ENCODE results near the gene DSTN.
A peak's percentile ranks its signal among the peaks of the same experiment; 100 is the strongest.

Gene DSTN

DNA sequence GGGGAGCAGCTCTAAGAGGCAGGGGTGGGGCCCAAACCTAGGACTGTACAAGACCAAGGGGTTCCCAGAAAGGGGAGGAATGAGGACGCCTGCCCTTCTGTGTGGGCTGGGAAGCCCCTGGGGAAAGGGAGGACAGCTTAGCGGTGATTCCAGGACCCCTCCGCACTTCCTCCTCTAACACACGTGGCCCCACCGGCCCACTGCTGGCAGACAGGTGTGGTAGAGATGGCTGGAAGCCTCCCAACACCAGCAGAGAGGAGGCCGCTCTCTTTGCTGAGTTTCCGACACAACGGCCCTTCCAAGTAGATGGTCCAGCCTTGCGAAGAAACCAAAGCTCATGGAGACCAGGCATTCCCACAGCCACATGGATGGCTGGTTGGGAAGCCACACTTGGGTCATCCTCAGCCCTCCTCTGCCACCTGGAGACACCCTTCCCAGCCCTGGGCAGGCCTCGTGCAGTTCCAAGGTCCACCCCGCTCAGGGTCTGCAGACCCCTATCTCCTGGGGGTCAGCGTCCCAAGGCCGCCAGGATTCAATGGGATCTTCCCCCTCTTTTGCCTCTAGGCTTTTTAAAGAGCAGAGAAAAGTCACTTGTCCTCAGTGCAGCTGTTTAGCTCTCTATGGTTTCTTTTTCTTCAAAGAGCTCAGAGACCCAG lies 68.2 kb downstream of the DSTN start:
- DNase-seq = no peak

DNA sequence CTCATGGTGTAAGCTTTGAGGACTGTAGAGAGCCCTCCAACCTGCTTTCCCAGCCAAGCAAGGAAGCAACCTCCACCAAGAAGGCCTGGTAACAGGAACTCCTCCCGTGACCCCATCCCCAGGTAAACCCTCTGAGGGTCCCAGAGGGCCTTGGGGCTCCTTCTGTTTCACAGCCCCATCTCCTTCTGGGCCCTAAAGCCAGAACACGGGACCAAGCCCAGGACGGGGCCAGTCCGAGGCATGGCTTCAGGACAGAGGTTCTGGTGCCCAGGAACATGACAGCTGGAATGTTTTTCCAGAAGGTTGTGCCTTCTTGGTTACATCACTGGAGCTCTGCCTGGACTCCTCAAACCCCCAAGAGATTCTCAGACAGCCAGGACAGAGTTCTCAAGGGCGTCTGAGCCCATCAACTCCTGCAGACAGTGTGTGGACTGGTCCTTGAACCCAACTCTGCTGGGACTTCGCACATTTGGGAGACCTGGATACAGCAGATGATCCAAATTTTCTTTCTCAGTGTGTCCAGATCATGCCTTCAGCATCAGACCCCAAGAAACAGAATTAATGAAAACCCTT lies 69.0 kb downstream of the DSTN start:
- DNase-seq = no peak

- no peak for DNase-seq
These were observed 70.4 kb downstream of the DSTN start for GRCh38 chr20:17640146-17640874.

DNA sequence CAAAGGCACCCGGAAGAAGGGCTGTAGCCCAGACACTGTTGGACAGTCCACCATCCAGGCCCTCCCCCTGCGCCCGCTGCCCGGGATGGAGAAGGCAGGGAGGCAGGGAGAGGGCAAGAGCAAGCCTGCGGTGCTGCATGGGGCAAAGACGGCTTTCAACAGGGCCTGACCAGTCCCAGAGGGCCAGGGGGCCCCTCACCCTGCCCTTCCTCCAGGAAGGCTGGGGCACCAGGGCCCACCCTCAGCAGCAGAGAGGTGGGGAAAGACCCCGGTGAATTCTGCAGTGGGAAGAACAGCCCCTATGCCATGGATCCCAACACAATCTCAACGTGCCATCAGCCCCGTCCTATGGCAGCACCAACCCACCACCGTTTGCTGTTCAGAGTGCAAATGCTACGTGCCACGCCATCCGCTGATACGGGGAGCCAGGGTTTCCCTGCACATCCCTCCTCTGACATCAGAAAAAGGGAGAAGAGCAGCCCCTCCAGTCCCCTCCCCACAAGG lies 71.1 kb downstream of the DSTN start:
- no peak for DNase-seq

GRCh38 chr20:17641520-17641964 lies 71.7 kb downstream of the DSTN start:
- no peak for DNase-seq

DNA sequence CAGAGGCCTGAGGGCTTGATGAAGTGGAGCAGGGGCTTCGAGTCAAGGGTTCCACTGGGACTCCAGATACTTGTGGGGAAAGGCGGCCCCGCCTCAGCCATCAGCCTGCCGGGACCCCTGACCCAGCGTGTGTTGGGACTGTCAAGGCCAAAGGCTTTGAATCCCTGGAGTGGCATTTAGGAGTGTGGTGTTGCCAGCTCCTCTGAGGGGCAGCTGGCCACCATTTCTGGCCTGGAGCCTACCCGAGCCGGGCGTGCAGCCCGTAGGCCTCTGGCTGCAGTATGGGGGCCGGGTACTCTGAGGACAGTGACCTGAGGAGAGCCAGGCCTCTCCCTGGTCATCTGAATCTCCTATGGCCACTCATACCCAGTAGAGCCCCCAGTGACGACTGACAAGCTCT lies 72.1 kb downstream of the DSTN start:
- no peak for DNase-seq

DNA sequence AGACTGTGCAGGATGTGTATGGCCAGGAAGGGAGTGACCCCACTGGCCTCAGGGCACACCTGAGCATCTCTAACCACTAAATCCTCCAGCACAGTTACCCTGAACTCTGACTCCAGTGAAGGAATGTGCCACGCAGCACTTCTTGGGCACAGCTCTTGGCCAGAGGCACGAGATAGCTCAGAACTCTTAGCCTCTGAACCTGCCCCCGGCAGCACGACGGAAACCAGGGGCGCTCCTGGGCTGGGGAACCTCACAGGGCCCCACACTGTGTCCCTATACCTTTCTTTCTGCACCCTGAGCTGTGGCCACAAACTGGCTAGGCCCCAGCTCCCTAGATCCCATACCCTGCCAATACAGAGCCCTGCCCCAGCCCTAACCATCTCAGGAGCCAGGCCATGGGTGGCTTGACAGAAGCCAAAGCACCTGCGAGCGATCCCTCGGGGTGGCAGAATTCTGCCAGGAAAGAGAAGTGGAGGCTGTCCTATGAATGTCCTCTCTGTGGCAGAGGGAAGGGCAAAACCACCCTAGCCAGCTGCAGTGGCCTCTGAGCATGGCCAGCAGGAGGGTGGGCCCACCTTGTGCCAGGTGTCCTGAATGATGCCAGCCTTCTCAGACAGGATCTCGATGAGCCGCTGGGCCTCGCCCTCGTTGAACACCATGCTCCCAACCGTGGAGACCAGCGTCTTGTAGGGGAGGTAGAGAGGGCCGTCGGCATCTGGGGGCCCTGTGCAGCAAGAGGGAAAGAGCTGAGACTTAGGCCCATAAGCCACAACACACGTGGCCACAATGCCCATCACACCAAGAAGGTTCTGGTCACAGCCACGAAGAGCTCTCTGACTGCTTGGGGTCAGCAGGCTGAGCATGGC lies 72.8 kb downstream of the DSTN start:
- DNase-seq = no peak

GRCh38 chr20:17643531-17644188 lies 73.8 kb downstream of the DSTN start:
- DNase-seq = peak; percentile 31

GRCh38 chr20:17644451-17644850 lies 74.6 kb downstream of the DSTN start:
- peak; percentile 28 for DNase-seq

DNA sequence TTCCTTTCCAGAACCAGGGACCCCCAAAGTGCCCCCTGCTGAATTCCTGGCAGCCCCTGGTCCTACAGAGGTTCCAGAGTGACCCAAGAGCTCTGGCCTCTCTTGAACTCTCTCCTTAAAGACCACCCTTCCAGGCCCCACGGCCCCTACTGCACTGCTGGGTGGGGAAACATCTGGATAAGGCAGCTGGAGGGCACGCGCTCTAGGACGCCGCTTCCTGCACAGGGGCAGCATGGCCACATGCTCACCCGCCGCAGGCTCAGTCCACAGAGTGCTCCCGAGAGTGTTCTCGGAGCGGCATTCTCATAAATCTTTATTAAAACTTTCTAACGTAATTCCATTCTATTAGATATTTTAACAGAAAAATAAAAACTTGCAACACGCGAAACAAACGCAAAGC lies 75.1 kb downstream of the DSTN start:
- DNase-seq = no peak

DNA sequence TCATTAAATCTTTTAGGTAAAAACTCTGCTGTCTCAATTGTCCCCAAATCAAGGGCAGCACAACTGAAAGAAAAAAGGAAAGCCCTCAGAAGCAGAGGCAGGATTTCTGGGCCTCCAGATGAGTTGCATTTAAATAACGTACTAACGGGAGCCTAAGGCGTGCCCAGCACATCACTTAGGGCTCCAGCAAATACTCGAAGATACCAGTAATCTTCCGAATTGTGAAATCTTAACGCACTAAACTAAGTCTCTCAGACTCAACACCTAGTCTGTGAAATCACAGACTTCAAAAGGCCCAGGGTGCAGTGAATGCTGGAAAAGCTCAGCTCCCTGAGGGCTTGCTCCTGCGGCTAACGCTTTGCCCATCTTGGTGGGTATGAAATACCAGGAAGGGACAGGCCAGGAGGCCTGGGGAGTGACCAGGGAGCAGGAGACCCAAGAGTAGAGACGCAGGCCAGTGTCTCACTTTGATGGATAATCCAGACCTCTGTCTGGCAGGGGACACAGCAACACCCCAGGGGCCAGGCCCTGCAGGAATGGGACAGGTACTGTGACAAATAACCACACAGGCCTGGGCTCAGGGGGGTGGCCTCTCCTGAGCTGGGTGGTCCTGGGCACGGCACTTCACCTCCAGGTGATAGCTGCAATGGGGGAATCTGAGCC lies 75.8 kb downstream of the DSTN start:
- DNase-seq = no peak

- no peak for DNase-seq
These were observed 76.5 kb downstream of the DSTN start for GRCh38 chr20:17646209-17646960.

DNA sequence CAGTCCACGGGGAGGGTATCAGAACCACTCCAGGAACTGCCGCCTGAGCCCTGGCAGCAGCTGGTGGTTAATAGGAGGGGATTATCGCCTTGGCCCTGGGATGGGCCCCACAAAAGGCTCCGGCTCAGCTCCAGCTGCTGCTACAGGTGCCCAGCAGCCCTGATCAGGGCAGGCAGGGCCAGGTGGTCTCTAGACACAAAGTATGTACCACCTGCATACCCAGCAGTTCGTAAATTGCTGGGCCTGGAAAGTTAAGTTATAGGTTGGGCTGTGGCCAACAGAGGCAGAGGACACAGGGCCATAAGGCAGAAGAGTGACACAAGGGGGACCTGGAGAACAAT lies 77.1 kb downstream of the DSTN start:
- DNase-seq = no peak

DNA sequence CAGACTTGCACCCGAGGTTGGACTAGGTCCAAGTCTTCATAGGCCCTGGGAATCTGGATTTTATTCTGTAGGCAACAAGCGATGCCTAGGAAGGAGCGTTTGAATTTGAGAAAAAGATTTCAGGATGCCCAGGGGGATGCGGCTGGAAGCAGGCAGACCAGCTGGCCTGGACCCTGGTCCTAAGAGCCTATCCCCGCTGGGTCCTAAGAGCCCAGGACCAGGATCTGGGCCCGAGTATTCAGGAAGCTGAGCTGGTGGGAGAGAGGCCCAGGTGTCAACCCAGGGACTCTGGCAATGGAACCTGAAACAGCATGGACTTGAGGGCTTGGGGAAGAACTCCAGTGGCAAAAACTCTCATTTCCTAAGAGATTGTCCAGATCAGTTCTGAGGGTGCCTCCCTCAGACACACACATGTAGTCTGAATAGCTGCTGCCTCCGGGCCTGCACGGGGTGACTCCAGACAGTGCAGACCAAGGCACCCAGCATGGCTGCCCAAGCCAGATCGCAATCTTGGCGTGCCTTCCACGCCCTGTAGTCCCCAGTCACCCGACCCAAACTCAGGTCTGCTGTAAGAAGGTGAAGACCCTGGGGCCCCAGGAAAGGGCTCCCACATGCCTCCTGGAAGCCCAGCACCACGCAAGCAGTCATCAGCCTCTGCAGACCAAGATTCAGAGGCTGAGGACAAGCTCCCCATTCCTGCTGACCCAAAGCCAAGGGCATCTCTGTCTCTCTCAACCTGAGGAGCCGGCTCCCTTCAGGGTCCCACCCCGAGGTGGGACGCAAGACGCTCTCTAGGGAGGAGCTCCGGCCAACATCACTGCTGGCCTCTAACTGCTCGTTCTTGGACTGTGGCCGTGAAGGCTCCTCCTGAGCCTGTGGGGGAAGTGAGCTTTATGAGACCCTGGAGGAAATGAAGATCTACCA lies 77.8 kb downstream of the DSTN start:
- no peak for DNase-seq

DNA sequence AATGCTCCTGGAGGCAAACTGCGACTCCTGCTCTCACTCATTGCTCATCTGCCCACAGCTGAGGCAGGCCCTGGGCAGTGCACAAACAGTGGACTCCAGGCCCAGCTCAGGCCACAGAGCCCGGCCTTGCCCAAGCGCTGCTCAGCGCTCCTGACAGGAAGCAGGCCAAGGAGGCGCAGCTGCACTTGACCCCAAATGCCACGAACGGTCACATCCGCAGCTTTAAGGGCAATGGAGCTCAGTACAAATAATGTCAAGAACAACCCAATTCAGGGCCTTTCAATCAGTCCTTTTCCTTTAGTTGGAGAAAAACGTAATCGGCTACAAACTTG lies 78.4 kb downstream of the DSTN start:
- no peak for DNase-seq

GRCh38 chr20:17648791-17649730 lies 79.2 kb downstream of the DSTN start:
- DNase-seq = no peak

DNA sequence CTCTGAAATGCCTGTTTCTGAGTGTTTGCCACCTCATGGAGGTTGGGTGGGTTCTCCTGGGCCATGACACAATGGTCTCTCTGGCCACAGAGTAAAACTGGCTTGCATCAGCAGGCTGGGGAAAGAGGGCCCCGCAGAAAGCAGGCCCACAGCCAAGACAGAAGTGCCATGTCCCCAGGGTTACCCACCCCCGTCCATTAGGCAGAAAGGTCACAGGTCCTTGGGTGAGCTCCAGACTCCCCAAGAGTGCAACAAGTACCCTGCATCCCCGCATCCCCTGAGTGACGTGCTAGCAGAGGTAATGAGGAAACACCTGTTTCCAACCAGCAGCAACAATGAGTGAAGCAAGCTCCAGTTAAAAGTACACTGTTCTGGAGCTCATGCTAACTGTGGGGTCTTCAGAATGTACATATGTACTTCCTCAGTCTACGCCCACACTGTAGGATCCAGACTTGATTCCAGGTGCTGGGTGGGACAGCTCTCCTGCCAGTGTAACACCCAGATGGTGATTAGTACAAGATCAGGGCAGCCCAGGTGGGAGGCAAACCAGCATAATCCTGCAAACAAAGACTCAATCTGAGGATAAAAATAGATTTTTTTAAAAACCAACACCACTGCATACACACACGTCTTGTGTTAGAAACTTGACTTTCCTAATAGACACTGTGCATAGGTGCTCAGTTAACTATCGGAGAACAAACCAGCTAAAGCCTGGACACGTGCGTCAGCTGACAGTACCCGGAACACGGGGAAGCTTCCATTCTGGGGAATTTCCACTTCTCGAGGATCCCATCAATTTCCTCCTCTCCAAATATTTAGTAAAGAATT lies 80.6 kb downstream of the DSTN start:
- no peak for DNase-seq

Measured in right kidney (tissue), 1 donor.